DMS153 treated with DMSO at 0.1 percent for 48 hours (cell line): ENCODE data around the gene ADAMTSL5.
"Not testable (repeated sequence)": the region's sequence is repeated elsewhere in the genome, so short reads cannot be mapped to it uniquely, and the experiment has no call there.

Source experiments
- DNase-seq: peaks from one replicate; lab custom pipeline; 2025; ENCODE audit not compliant: unreplicated experiment; lab: John Stamatoyannopoulos, UW

The ADAMTSL5 gene

DNA sequence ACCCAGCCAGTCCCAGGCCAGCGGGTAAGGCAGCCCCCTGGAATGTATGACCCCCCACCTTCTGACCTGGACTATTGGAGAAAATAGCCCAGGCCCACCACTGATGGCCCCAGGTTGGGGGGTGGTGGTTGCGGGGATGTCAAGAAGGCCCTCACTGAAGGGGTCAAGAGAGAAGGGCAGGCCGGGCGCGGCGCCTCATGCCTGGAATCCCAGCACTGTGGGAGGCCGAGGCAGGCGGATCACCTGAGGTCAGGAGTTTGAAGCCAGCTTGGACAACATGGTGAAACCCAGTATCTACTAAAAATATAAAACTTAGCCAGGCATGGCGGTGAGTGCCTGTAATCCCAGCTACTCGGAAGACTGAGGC is 1.5 kb upstream of the ADAMTSL5 start:
- no peak for DNase-seq

GRCh38 chr19:1513499-1514294 is 878 bp upstream of the ADAMTSL5 start:
- no peak for DNase-seq

DNA sequence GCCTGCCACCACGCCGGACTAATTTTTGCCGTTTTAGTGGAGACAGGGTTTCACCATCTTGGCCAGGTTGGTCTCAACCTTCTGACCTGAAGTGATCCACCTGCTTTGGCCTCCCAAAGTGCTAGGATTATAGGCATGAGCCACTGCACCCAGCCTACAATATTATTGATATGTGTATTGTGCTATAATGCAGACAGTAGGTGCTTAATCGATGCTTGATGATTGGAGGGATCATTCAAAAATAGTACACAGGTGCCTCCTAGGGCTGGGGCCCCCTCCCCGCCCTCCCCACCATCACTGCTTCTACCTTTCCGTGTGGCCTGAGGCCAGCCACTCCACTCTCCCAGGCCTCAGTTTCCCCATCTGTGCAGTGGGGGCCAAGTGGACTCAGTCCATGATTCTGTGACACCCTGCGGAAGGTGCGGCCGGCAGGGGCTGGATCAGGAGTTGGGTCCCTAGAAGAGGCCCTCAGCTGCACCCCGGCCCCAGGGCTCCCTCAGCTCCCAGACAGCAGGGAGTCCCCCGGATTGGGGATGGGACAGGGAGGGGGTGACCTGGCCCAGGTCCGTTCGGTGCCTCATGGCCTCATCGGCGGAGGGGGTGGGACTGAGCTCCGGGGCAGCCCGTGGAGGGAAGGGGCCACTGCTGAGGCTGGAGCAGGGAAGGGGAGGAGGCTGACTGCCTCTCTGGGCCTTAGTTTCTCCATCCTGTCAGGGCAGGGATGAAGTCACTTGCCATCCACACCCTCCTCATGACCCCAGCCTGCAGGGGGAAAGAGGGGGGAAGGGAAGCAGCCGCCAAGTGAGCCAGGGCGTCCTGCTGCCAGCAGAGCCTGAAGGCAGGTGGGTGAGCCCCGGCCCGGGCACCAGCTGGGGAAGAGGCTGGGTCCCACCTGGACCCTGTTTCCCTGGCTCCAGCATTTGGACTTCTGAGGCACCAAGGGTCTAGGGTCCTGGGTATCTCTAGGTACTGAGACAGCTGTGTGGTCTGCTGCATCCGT is 1.2 kb downstream of the ADAMTSL5 start:
- no peak for DNase-seq

- DNase-seq: no peak
Measured at GRCh38 chr19:1510807-1511206, 2.0 kb downstream of the ADAMTSL5 start.

DNA sequence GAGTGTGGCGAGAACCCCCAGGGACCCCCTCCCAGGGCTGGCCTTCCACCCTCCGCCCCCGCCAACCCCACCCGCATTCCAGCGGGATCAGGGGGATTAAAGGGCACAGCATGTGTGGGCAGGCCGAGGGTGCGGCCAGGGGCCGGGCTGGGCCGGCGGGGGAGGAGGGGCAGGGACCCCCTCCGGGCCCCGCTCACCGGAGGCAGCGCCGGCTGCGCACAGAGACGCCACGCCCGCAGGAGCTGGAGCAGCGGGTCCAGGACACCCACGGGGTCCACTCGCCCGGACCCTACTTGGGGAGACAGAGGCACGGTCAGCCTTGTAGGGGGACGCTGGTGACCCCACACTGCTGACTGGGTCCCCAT is 2.4 kb downstream of the ADAMTSL5 start:
- DNase-seq: no peak

GRCh38 chr19:1509602-1510441 is 3.0 kb downstream of the ADAMTSL5 start:
- DNase-seq: no peak

DNA sequence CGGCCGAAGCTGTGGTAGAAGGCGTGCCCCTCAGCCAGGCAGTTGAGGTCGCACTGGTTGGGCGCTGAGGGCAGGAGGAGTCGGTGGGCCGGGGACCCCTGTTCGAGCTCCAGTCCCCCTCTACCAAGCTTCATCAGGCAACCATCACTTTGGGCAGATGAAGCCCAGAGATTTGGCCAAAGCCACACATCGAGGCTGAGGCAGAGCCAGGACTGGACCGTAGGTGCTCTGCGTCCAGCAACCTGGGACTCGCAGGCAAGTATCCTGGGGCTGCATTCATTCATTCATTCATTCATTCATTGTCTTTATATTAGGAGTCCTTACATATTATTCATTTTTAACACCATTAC is 4.3 kb downstream of the ADAMTSL5 start:
- DNase-seq: no peak

GRCh38 chr19:1507763-1508506 is 4.9 kb downstream of the ADAMTSL5 start:
- peak; percentile 67 for DNase-seq

DNA sequence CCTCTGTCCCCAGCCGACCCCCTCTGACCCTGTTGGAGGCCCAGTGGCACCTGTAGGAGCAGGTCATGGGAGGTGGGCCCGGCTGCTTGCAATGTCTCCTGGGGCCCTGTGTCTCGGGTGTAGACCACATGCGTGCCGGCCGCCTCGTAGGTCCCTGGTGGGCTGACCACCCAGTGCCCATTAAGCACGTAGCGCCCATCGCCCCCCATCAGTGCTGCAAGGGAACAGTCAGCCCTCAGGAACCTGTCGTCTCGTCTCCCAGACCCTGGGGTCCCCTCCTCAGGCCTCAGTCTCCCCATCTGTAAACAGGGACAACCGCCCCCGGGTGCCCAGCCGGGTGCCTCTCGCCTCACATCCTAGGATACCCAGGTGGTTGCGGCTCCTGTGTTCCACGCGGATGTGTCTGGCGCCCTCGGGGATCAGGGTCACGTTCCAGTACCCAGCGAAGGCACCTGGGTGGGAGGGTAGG is 5.6 kb downstream of the ADAMTSL5 start:
- DNase-seq: no peak

GRCh38 chr19:1505991-1506881 is 6.6 kb downstream of the ADAMTSL5 start:
- no peak for DNase-seq

GRCh38 chr19:1505012-1505411 is 7.8 kb downstream of the ADAMTSL5 start:
- no peak for DNase-seq

GRCh38 chr19:1503925-1504773 is 8.7 kb downstream of the ADAMTSL5 start:
- no peak for DNase-seq

DNA sequence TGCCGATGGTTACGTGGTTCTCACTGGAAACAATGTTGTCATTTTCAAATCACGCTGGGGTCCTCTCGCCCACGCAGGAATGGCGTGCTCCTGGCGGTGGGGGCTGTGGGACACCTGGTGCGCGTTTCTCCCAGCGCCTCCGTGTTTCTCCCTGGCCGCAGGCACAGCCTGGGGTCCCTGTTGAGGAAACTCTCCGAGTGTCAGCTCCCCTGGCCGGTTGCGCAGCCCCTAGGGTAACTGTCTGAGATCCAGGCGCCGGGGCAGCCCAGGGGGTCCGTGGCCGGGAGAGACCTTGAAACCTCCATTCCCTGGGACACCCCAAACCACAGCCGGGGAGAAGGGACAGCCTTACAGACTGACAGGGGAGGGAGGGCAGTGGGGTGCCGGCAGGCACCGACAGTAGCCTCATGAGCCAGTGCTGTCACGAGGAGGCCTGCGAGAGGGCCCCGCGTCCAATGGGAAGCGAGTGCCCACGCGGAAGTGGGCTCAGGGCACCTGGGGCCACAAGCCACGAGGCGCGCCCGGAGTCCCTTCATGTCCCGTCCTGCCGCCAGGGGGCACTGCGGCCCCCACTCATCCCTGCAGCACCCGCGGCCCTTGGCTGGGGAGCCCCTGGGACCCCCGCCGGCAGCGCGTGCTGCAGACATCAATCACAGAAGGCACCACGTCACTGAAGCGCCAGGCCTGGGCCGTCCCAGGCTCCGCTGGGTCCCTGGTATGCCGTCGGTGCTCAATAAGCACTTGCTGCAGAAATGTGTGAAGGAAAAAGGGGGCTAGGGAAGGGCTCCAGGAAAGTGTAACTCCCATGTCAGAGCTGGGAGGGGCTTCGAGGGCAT is 9.5 kb downstream of the ADAMTSL5 start:
- DNase-seq: no peak

GRCh38 chr19:1502433-1503088 is 10.3 kb downstream of the ADAMTSL5 start:
- no peak for DNase-seq

DNA sequence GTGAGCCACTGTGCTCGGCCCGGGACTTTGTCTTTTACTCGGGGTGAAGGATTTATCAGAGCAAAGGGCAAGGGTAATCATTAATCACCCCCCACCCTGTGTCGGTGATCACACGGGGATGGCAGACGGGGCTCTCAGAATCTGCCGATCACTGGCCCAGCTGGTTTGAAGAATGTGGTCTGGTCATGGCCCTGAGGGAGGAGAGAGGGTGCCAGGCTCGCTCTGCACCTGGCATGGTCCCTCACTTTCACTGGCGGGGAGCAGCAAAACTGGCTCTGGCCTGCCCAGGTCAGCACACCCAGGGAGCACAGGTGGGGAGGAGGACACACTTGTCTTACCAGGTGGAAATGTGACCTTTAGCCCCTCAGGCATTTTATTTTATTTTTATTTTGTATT is 11.6 kb downstream of the ADAMTSL5 start:
- DNase-seq: no peak

GRCh38 chr19:1499231-1499630 is 13.6 kb downstream of the ADAMTSL5 start:
- not testable (repeated sequence) for DNase-seq

GRCh38 chr19:1497578-1498235 is 15.1 kb downstream of the ADAMTSL5 start:
- DNase-seq: no peak
